B cell (primary cell): ENCODE measurements around the gene SLC25A20. TPM values are rescaled to one million over a fixed set of nuclear protein-coding genes. Genes with fewer than 3 reads are reported as not detected.
A peak's percentile ranks its signal among the peaks of the same experiment; 100 is the strongest.

Source experiments
- ATAC-seq: fragments of 200-7000 bp; cut with Tn5 transposase; one replicate; pipeline ENCODE4 v1.10.0; 2021; ENCODE audit warnings: low read depth, mild to moderate bottlenecking, moderate number of reproducible peaks, moderate library complexity
- CTCF ChIA-PET: fragments of 350-600 bp; sonication (Branson Sonifier 250); formaldehyde crosslinking; loops from one replicate; lab custom pipeline; 2021; ENCODE audit warnings: antibody characterized with exemption, inconsistent platforms; lab: Charles Lee
- POLR2A ChIA-PET: fragments of 350-600 bp; sonication (Branson Sonifier 250); formaldehyde crosslinking; loops from one replicate; lab custom pipeline; 2021; ENCODE audit warnings: antibody characterized with exemption; lab: Charles Lee
- DNase-seq: peaks from one replicate; pipeline ENCODE4 v3.0.0; 2013
- H2AFZ ChIP-seq: 2 replicates; pipeline ENCODE4 v1.6.1; 2012; ENCODE audit warnings: mild to moderate bottlenecking, low read depth, low read length; ENCODE audit not compliant: insufficient read depth, poor library complexity, severe bottlenecking
- H3K27ac ChIP-seq, 2 donors: 1 replicate in 1 of 2; 2 replicates in 1 of 2; pipeline ENCODE4 v1.5.1; 2012 to 2013; ENCODE audit warnings: low read length in 2 of 2, mild to moderate bottlenecking in 2 of 2, moderate library complexity in 1 of 2
- H3K27me3 ChIP-seq, 4 experiments: fragments of 200-600 bp in 1 of 4; sonication (generic) in 1 of 4; replicated peaks in 1 of 4; 1 replicate in 2 of 4; 2 replicates in 2 of 4; pipeline versions ENCODE4 v1.6.1 to v1.7.0; 2013 to 2016; ENCODE audit warnings: low read length in 3 of 4, mild to moderate bottlenecking in 2 of 4, mixed read lengths in 1 of 4, moderate library complexity in 1 of 4; ENCODE audit not compliant: insufficient read depth in 4 of 4, control insufficient read depth in 3 of 4; ENCODE audit errors: control extremely low read depth in 1 of 4
- H3K36me3 ChIP-seq, 2 experiments: replicated peaks in 1 of 2; 1 replicate in 1 of 2; 2 replicates in 1 of 2; pipeline versions ENCODE4 v1.6.1 to v1.7.1; 2013; ENCODE audit warnings: low read length in 1 of 2; ENCODE audit not compliant: insufficient read depth in 2 of 2, control insufficient read depth in 1 of 2; ENCODE audit errors: control extremely low read depth in 1 of 2, extremely low read depth in 1 of 2
- H3K4me1 ChIP-seq, 2 donors: fragments of 200-600 bp in 1 of 2; sonication (generic) in 1 of 2; 1 replicate in 1 of 2; 2 replicates in 1 of 2; pipeline versions ENCODE4 v1.5.1 to v1.6.1; 2013 to 2017; ENCODE audit warnings: low read length in 2 of 2; ENCODE audit not compliant: control insufficient read depth in 2 of 2, insufficient read depth in 2 of 2
- H3K4me2 ChIP-seq: replicated peaks from 2 replicates; pipeline ENCODE3; 2012; ENCODE audit warnings: mild to moderate bottlenecking, low read depth, low read length; ENCODE audit not compliant: poor library complexity, severe bottlenecking
- H3K4me3 ChIP-seq, 5 experiments: fragments of 200-600 bp in 1 of 5; sonication (generic) in 1 of 5; 1 replicate in 3 of 5; 2 replicates in 2 of 5; pipeline versions ENCODE4 v1.5.1 to v1.7.0; 2011 to 2016; ENCODE audit warnings: low read length in 4 of 5, mild to moderate bottlenecking in 4 of 5, low read depth in 2 of 5, control low read depth in 1 of 5, moderate library complexity in 1 of 5; ENCODE audit not compliant: insufficient read depth in 1 of 5; ENCODE audit errors: control extremely low read depth in 1 of 5, extremely low read depth in 1 of 5
- H3K79me2 ChIP-seq: fragments of 200-600 bp; sonication (generic); one replicate; pipeline ENCODE4 v1.6.0; 2016; ENCODE audit warnings: low read length; ENCODE audit not compliant: control insufficient read depth, insufficient read depth
- H3K9ac ChIP-seq: fragments of 200-600 bp; sonication (generic); 2 replicates; pipeline ENCODE4 v1.6.1; 2017; ENCODE audit warnings: mild to moderate bottlenecking, low read length, moderate library complexity
- H3K9me3 ChIP-seq, 3 donors: one replicate each; pipeline versions ENCODE4 v1.6.1 to v1.7.1; 2013; ENCODE audit warnings: low read length in 2 of 3; ENCODE audit not compliant: control insufficient read depth in 2 of 3, insufficient read depth in 1 of 3; ENCODE audit errors: control extremely low read depth in 1 of 3
- H4K20me1 ChIP-seq: 2 replicates; pipeline ENCODE4 v1.6.0; 2012; ENCODE audit warnings: mild to moderate bottlenecking, low read length; ENCODE audit not compliant: insufficient read depth, control insufficient read depth, poor library complexity, severe bottlenecking
- H3K27ac Mint-ChIP-seq: one replicate; pipeline ENCODE4 v1.8.0; 2021; ENCODE audit warnings: mixed read lengths
- H3K27me3 Mint-ChIP-seq: one replicate; pipeline ENCODE4 v1.8.0; 2021; ENCODE audit warnings: mixed read lengths
- H3K4me1 Mint-ChIP-seq: one replicate; pipeline ENCODE4 v1.8.0; 2021; ENCODE audit warnings: mixed read lengths
- H3K4me3 Mint-ChIP-seq: one replicate; pipeline ENCODE4 v1.8.0; 2021; ENCODE audit warnings: mixed read lengths
- H3K9me3 Mint-ChIP-seq: one replicate; pipeline ENCODE4 v1.8.0; 2022; ENCODE audit warnings: mixed read lengths; ENCODE audit not compliant: insufficient read depth
- EZH2 ChIP-seq: IDR thresholded peaks from 2 replicates; pipeline ENCODE4 v1.6.1; 2012; ENCODE audit warnings: borderline replicate concordance, low read depth, mild to moderate bottlenecking, moderate library complexity, low read length; ENCODE audit not compliant: insufficient read depth, poor library complexity, severe bottlenecking
- whole genome bisulfite sequencing: methylation state at CpG from one replicate; pipeline ENCODE4 v1.1.5; 2013; ENCODE audit warnings: missing lambda C conversion rate; ENCODE audit not compliant: insufficient coverage; 5-methylcytosine and 5-hydroxymethylcytosine counted together
- intact Hi-C: fragments of 100-400 bp; cut with micrococcal nuclease; formaldehyde crosslinking; loops from one replicate; pipeline ENCODE4 v1.10.0; 2022
- polyA plus RNA-seq: library from polyadenylated mRNA; depleted of rRNA; stranded (reverse); fragments of >200 nt; gene quantifications from 2 replicates; pipeline ENCODE4 v1.2.3, GENCODE V29; 2012
- total RNA-seq, 2 donors: library from RNA; stranded (reverse); fragments of 120-200 nt in 1 of 2; gene quantifications; 1 replicate in 1 of 2; 2 replicates in 1 of 2; pipeline versions ENCODE4 v1.2.3 to v1.2.4, GENCODE V29; 2013 to 2022
- TF ChIP-seq, protein P1 (sequence below): fragments of 200-600 bp; IDR thresholded peaks from one replicate; pipeline ENCODE4 v1.8.0; 2022; ENCODE audit warnings: antibody characterized with exemption, mild to moderate bottlenecking

The SLC25A20 gene
- total and polyA plus RNA-seq, 2 donors (not counting 1 experiment from before 2014, with no cell fraction given) = 12.2 to 19.9 TPM

DNA sequence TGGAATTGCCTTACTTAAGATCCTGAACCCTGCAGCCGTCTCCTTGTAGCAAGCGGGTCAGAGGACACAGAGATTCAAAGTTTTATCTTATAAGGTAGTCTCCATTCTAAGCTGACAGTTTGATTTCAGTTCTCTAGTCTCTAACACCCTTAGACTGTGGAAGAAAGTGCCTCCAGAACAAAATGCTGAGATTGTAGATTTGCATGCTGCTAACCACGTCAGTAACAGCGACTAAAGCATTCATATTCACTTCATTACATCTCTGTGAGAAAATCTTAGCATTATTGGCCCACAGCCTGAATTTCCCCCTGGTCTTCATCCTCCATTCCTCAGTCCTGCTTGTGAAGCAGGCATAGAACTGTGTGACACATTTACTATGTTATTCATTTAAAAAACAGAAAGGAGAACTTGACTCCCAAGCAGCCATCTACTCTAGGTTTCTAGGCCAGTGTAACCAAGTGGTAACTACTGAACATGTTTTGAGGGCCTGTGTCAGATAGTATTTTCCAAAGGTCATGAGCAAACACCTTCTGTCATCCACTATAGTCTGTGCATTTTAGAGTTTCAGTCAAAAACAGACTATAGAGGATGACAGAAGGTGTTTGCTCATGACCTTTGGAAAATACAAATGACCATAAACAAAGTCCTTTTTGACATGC is 47.3 kb upstream of the SLC25A20 start:
- H2AFZ ChIP-seq = no peak overlapping the region
- H3K9ac ChIP-seq = no peak overlapping the region
- POLR2A ChIA-PET = no interaction called here
- no peaks in the 10 kb centered on the region for H3K9me3 ChIP-seq
- H3K9me3 Mint-ChIP-seq = no peaks in the 10 kb centered on the region
- no peak overlapping the region for H3K4me3 ChIP-seq
- peaks cover 3 to 12% of the 10 kb centered on the region in 2 experiments for H3K36me3 ChIP-seq
- H3K27ac ChIP-seq = peak overlapping the region in 1 of 2 donors; percentile 5
- intact Hi-C loops = no loop called here
- H3K79me2 ChIP-seq = peaks cover 25% of the 10 kb centered on the region
- no peak for TF ChIP-seq EZH2
- TF ChIP-seq, protein P1, sequence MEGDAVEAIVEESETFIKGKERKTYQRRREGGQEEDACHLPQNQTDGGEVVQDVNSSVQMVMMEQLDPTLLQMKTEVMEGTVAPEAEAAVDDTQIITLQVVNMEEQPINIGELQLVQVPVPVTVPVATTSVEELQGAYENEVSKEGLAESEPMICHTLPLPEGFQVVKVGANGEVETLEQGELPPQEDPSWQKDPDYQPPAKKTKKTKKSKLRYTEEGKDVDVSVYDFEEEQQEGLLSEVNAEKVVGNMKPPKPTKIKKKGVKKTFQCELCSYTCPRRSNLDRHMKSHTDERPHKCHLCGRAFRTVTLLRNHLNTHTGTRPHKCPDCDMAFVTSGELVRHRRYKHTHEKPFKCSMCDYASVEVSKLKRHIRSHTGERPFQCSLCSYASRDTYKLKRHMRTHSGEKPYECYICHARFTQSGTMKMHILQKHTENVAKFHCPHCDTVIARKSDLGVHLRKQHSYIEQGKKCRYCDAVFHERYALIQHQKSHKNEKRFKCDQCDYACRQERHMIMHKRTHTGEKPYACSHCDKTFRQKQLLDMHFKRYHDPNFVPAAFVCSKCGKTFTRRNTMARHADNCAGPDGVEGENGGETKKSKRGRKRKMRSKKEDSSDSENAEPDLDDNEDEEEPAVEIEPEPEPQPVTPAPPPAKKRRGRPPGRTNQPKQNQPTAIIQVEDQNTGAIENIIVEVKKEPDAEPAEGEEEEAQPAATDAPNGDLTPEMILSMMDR = no peak
- 55% methylated on average over 2 of the region's 4 CpGs for WGBS
- no peak overlapping the region for H3K4me2 ChIP-seq
- H3K27me3 Mint-ChIP-seq = no peaks in the 10 kb centered on the region
- H3K4me1 ChIP-seq = peaks cover 0 to 7% of the 10 kb centered on the region in 2 donors
- no peak for ATAC-seq
- H4K20me1 ChIP-seq = peaks cover 4% of the 10 kb centered on the region
- no peak overlapping the region for H3K4me3 Mint-ChIP-seq
- DNase-seq = no peak
- H3K27ac Mint-ChIP-seq = peak overlapping the region; percentile 28
- H3K4me1 Mint-ChIP-seq = peaks cover 24% of the 10 kb centered on the region
- H3K27me3 ChIP-seq = no peaks in the 10 kb centered on the region
- CTCF ChIA-PET = no interaction called here

GRCh38 chr3:48945432-48945831 is 46.8 kb upstream of the SLC25A20 start:
- TF ChIP-seq, protein P1 = no peak
- no peak for TF ChIP-seq EZH2
- ATAC-seq (no peak), DNase-seq (no peak)
- POLR2A ChIA-PET = no interaction called here
- Mint-ChIP-seq H3K4me3 (no peak overlapping the region), H3K27me3 (no peaks in the 10 kb centered on the region), H3K27ac (peak overlapping the region; percentile 2), H3K4me1 (peaks cover 24% of the 10 kb centered on the region), H3K9me3 (no peaks in the 10 kb centered on the region)
- no peak overlapping the region for H3K4me2 ChIP-seq
- peaks cover 3 to 12% of the 10 kb centered on the region in 2 experiments for H3K36me3 ChIP-seq
- H3K27ac ChIP-seq = peak overlapping the region in 1 of 2 donors; percentile 3
- no peaks in the 10 kb centered on the region for H3K9me3 ChIP-seq
- no peak overlapping the region for H3K4me3 ChIP-seq
- no peak overlapping the region for H2AFZ ChIP-seq
- no peaks in the 10 kb centered on the region for H3K27me3 ChIP-seq
- intact Hi-C loops = no loop called here
- peaks cover 0 to 7% of the 10 kb centered on the region in 2 donors for H3K4me1 ChIP-seq
- peaks cover 23% of the 10 kb centered on the region for H3K79me2 ChIP-seq
- CTCF ChIA-PET = interaction anchor here (1.2 kb wide), 1 partner anchor 209 kb away, joined by 4 read pairs; no protein-coding TSS in a partner anchor
- peaks cover 4% of the 10 kb centered on the region for H4K20me1 ChIP-seq
- 50% methylated on average over 1 of the region's 2 CpGs for WGBS
- H3K9ac ChIP-seq = no peak overlapping the region
